ENCODE data around the gene SLC25A13.
"Not testable (repeated sequence)": the region's sequence is repeated elsewhere in the genome, so short reads cannot be mapped to it uniquely, and the experiment has no call there.

SLC25A13 gene

GRCh38 chr7:96321658-96322372 lies at the start of gene SLC25A13:
Gene SLC25A13 (minus strand): TSS chr7:96322098. CDS start chr7:96321956, 142 bp downstream.
- peak; percentile 59 for DNase-seq

- not testable (repeated sequence) for DNase-seq
Observed at GRCh38 chr7:96365916-96366315, 44.0 kb upstream of the SLC25A13 start.

GRCh38 chr7:96361116-96361857 lies 39.4 kb upstream of the SLC25A13 start:
- no peak for DNase-seq

- DNase-seq, result no peak
Observed at GRCh38 chr7:96359876-96360275, 38.0 kb upstream of the SLC25A13 start.

GRCh38 chr7:96358236-96358971 lies 36.5 kb upstream of the SLC25A13 start:
- DNase-seq, result not testable (repeated sequence)

GRCh38 chr7:96355990-96356506 lies 34.1 kb upstream of the SLC25A13 start:
- DNase-seq, result no peak

- DNase-seq, result no peak
Observed at GRCh38 chr7:96354881-96355280, 33.0 kb upstream of the SLC25A13 start.

- DNase-seq, result no peak
Observed at GRCh38 chr7:96349572-96349971, 27.7 kb upstream of the SLC25A13 start.

- no peak for DNase-seq
Observed at GRCh38 chr7:96347471-96347870, 25.6 kb upstream of the SLC25A13 start.

- DNase-seq, result no peak
Observed at GRCh38 chr7:96346293-96346953, 24.5 kb upstream of the SLC25A13 start.

- no peak for DNase-seq
Observed at GRCh38 chr7:96344236-96344635, 22.3 kb upstream of the SLC25A13 start.

GRCh38 chr7:96342049-96342448 lies 20.2 kb upstream of the SLC25A13 start:
- no peak for DNase-seq

GRCh38 chr7:96337519-96337918 lies 15.6 kb upstream of the SLC25A13 start:
- no peak for DNase-seq

- DNase-seq, result no peak
Observed at GRCh38 chr7:96332325-96332724, 10.4 kb upstream of the SLC25A13 start.

GRCh38 chr7:96331775-96332174 lies 9.9 kb upstream of the SLC25A13 start:
- DNase-seq, result no peak

GRCh38 chr7:96331233-96331632 lies 9.3 kb upstream of the SLC25A13 start:
- no peak for DNase-seq

- peak; percentile 67 for DNase-seq
Observed at GRCh38 chr7:96330193-96330592, 8.3 kb upstream of the SLC25A13 start.

GRCh38 chr7:96329241-96329640 lies 7.3 kb upstream of the SLC25A13 start:
- no peak for DNase-seq

GRCh38 chr7:96328016-96328415 lies 6.1 kb upstream of the SLC25A13 start:
- no peak for DNase-seq

GRCh38 chr7:96327429-96327828 lies 5.5 kb upstream of the SLC25A13 start:
- no peak for DNase-seq

- not testable (repeated sequence) for DNase-seq
Observed at GRCh38 chr7:96326752-96327151, 4.9 kb upstream of the SLC25A13 start.

GRCh38 chr7:96322847-96323461 lies 1.1 kb upstream of the SLC25A13 start:
- no peak for DNase-seq

GRCh38 chr7:96322373-96322695 lies 436 bp upstream of the SLC25A13 start:
- no peak for DNase-seq

All from NCI-H1436 (cell line).